Transverse colon (tissue), 4 donors: Measurements from ENCODE around the gene IQCM. TPM values are rescaled to one million over a fixed set of nuclear protein-coding genes. Genes with fewer than 3 reads are reported as not detected.

Source experiments
- DNase-seq: peaks from one replicate; pipeline ENCODE4 v3.0.0-alpha.2; 2019
- H3K27ac ChIP-seq, 4 donors: fragments of 200-600 bp; sonication (generic); 2 replicates each; pipeline ENCODE4 v1.5.1; 2016 to 2018; ENCODE audit warnings: inconsistent platforms in 4 of 4
- H3K27me3 ChIP-seq: fragments of 200-600 bp; sonication (generic); 2 replicates; pipeline ENCODE4 v1.5.1; 2017; ENCODE audit warnings: inconsistent platforms
- H3K36me3 ChIP-seq, 4 donors: fragments of 200-600 bp; sonication (generic); 2 replicates each; pipeline ENCODE4 v1.5.1; 2017 to 2019; ENCODE audit warnings: inconsistent platforms in 4 of 4
- H3K4me1 ChIP-seq, 4 donors: fragments of 200-600 bp; sonication (generic); 2 replicates each; pipeline ENCODE4 v1.5.1; 2017 to 2020; ENCODE audit warnings: inconsistent platforms in 4 of 4
- H3K4me3 ChIP-seq, 4 donors: fragments of 200-600 bp; sonication (generic); 1 replicate in 1 of 4; 2 replicates in 3 of 4; pipeline versions ENCODE4 v1.5.1 to v1.6.1; 2017 to 2019; ENCODE audit warnings: inconsistent platforms in 4 of 4
- H3K9me3 ChIP-seq, 2 donors: fragments of 200-600 bp; sonication (generic); 2 replicates each; pipeline ENCODE4 v1.5.1; 2017 to 2019; ENCODE audit warnings: inconsistent platforms in 2 of 2
- EP300 ChIP-seq: sonication (generic); formaldehyde crosslinking; IDR thresholded peaks from one replicate; pipeline ENCODE4 v1.6.1; 2017; ENCODE audit warnings: antibody characterized with exemption, low read depth
- POLR2A ChIP-seq: fragments of 450-650 bp; IDR thresholded peaks from one replicate; pipeline ENCODE4 v1.6.1; 2016; ENCODE audit warnings: antibody characterized with exemption, mild to moderate bottlenecking, moderate library complexity
- POLR2AphosphoS5 ChIP-seq, 3 donors: sonication (generic); formaldehyde crosslinking; IDR thresholded peaks; one replicate each; pipeline ENCODE4 v1.6.1; 2016; ENCODE audit warnings: antibody characterized with exemption in 3 of 3
- WGBS, 2 donors: methylation state at CpG; one replicate each; pipeline ENCODE4 v1.1.5; 2018; ENCODE audit warnings: low coverage in 1 of 2; 5-methylcytosine and 5-hydroxymethylcytosine counted together
- in situ Hi-C, 4 donors: fragments of 200-750 bp; cut with MboI; loops; one replicate each; pipeline versions ENCODE4 v1.15.0 to v1.15.1; 2017; ENCODE audit warnings: low sequenced_read_pairs in 3 of 4, low pct_ligation_motif_present in 1 of 4, low pct_unique_long_range_greater_than_20kb in 1 of 4
- intact Hi-C: fragments of 100-400 bp; cut with DNase I; formaldehyde crosslinking; loops from one replicate; pipeline ENCODE4 v1.15.1; 2023; ENCODE audit warnings: low total_unique reads
- total RNA-seq, 4 donors: library from RNA; depleted of rRNA; stranded (reverse); fragments of >200 nt; gene quantifications; one replicate each; pipeline ENCODE4 v1.1.0, GENCODE V29; 2016
- TF ChIP-seq, protein P1 (sequence below), 5 experiments: fragments of 200-600 bp in 3 of 5; fragments of 450-650 bp in 2 of 5; sonication (generic) in 3 of 5; IDR thresholded peaks; 1 replicate in 2 of 5; 2 replicates in 3 of 5; pipeline ENCODE4 v1.5.1; 2016 to 2017; ENCODE audit warnings: antibody characterized with exemption in 5 of 5, inconsistent platforms in 3 of 5, mild to moderate bottlenecking in 2 of 5, moderate library complexity in 1 of 5

Gene IQCM
- total RNA-seq, 4 donors from 2014 or later = 4.0 to 8.6 (median 8.5) TPM

DNA sequence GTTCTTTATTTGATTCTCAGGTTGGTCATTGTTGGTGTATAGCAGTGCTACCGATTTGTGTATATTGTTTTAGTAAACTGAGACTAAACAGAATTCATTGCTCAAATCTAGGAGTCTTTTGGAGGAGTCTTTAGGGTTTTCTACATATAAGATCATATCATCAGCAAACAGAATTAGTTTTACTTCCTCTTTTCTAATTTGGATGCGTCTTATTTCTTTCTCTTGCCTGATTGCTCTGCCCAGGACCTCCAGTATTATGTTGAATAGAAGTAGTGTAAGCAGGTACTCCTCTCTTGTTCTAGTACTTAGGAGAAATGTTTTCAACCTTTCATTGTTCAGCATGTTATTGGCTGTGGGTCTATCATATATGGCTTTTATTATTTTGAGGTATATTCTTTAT lies 92.6 kb downstream of the IQCM start:
- no peak overlapping the region for H3K4me3 ChIP-seq
- no peak overlapping the region for H3K27ac ChIP-seq
- TF ChIP-seq EP300 (no peak), POLR2A (no peak), POLR2AphosphoS5 (IDR thresholded peaks at IDR 0.05) (no peak)
- TF ChIP-seq, protein P1, sequence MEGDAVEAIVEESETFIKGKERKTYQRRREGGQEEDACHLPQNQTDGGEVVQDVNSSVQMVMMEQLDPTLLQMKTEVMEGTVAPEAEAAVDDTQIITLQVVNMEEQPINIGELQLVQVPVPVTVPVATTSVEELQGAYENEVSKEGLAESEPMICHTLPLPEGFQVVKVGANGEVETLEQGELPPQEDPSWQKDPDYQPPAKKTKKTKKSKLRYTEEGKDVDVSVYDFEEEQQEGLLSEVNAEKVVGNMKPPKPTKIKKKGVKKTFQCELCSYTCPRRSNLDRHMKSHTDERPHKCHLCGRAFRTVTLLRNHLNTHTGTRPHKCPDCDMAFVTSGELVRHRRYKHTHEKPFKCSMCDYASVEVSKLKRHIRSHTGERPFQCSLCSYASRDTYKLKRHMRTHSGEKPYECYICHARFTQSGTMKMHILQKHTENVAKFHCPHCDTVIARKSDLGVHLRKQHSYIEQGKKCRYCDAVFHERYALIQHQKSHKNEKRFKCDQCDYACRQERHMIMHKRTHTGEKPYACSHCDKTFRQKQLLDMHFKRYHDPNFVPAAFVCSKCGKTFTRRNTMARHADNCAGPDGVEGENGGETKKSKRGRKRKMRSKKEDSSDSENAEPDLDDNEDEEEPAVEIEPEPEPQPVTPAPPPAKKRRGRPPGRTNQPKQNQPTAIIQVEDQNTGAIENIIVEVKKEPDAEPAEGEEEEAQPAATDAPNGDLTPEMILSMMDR (IDR thresholded peaks at IDR 0.05) = no peak
- in situ Hi-C loops (no loop called here), intact Hi-C loops (no loop called here)
- no peaks in the 10 kb centered on the region for H3K36me3 ChIP-seq
- WGBS, 2 donors = 76 to 83% methylated on average over 2 of the region's 2 CpGs
- H3K4me1 ChIP-seq = no peaks in the 10 kb centered on the region
- DNase-seq = no peak
- H3K27me3 ChIP-seq = no peaks in the 10 kb centered on the region
- H3K9me3 ChIP-seq = no peaks in the 10 kb centered on the region

DNA sequence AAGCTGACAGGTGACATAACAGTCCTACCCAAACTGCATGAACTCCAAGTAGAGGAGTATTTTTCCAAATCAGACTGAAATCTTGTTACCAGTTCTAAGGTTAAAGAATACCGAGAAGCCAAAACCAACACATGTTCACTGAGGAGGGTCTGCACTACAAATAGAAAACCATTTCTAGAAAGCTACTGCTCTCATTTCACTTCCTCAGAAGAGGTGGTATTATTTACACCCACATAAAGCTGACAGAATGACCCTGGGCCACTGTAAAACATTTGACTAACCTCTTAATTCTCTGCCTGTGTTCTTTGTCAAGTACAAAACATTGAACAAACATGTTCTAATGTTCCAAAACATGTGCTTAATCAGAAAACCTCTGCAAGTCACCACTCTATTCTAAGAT lies 95.8 kb downstream of the IQCM start:
- Histone ChIP-seq H3K27ac (no peak overlapping the region), H3K9me3 (no peaks in the 10 kb centered on the region), H3K36me3 (no peaks in the 10 kb centered on the region), H3K27me3 (no peaks in the 10 kb centered on the region), H3K4me1 (no peaks in the 10 kb centered on the region), H3K4me3 (no peak overlapping the region)
- TF ChIP-seq EP300 (no peak), POLR2A (no peak), POLR2AphosphoS5 (IDR thresholded peaks at IDR 0.05) (no peak)
- TF ChIP-seq, protein P1 (IDR thresholded peaks at IDR 0.05) = no peak
- in situ Hi-C loops (no loop called here), intact Hi-C loops (no loop called here)
- WGBS, 2 donors = 67 to 75% methylated on average over 1 of the region's 1 CpG
- DNase-seq = no peak

DNA sequence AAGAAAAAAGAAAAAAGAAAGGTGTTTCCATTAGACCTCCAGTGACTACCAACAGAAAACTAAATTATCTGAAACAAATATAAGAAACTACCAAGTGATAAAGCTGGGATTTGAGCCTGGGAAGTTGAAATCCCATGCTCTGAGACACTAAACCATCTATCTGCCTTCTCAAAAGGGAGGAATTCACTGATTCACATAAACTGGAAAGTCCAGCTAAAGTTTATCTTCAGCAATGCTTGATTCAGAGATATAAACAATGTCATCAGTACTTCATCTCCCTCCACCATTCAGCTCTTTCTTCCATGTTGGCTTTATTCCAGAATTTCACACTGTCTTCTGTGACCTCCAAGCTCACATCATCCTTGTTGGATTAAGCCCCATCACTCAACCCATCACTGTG lies 96.3 kb downstream of the IQCM start:
- DNase-seq = no peak
- H3K36me3 ChIP-seq = no peaks in the 10 kb centered on the region
- TF ChIP-seq EP300 = no peak
- TF ChIP-seq POLR2A = no peak
- TF ChIP-seq, protein P1 (IDR thresholded peaks at IDR 0.05) = no peak
- TF ChIP-seq POLR2AphosphoS5 (IDR thresholded peaks at IDR 0.05) = no peak
- no peak overlapping the region for H3K4me3 ChIP-seq
- no peaks in the 10 kb centered on the region for H3K27me3 ChIP-seq
- in situ Hi-C loops (no loop called here), intact Hi-C loops (no loop called here)
- no peaks in the 10 kb centered on the region for H3K4me1 ChIP-seq
- no peak overlapping the region for H3K27ac ChIP-seq
- H3K9me3 ChIP-seq = no peaks in the 10 kb centered on the region

DNA sequence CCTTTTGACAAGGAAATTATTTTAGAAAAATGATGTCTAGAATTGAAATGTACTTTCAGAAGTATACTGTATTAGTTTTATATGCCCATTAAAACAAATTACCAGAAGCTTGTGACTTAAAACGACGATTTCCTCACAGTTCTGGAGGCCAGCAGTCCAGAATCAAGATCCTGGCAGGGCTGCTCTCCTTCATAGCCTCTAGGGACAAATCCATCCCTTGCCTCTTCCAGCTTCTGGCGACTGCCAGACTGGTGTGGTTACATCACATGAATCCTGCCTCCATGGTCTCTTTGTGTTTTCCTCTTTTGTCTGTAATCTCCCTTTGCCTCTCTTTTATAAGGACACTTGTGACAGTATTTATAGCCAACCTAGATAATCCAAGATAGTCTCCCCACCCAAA lies 97.1 kb downstream of the IQCM start:
- no peaks in the 10 kb centered on the region for H3K4me1 ChIP-seq
- intact Hi-C loops (no loop called here), in situ Hi-C loops (no loop called here)
- no peak overlapping the region for H3K27ac ChIP-seq
- no peak for DNase-seq
- H3K27me3 ChIP-seq = no peaks in the 10 kb centered on the region
- TF ChIP-seq POLR2AphosphoS5 (IDR thresholded peaks at IDR 0.05) = no peak
- no peak for TF ChIP-seq POLR2A
- TF ChIP-seq EP300 = no peak
- TF ChIP-seq, protein P1 (IDR thresholded peaks at IDR 0.05) = no peak
- 67 to 73% methylated on average over 3 of the region's 3 CpGs for WGBS, 2 donors
- H3K4me3 ChIP-seq = no peak overlapping the region
- no peaks in the 10 kb centered on the region for H3K9me3 ChIP-seq
- H3K36me3 ChIP-seq = no peaks in the 10 kb centered on the region
